Smooth muscle cell (in vitro differentiated cells): ENCODE data around the gene KPNA1. TPM values are rescaled to one million over a fixed set of nuclear protein-coding genes. Genes with fewer than 3 reads are reported as not detected.
A peak's percentile ranks its signal among the peaks of the same experiment; 100 is the strongest.

Source experiments
- DNase-seq: peaks from one replicate; lab custom pipeline; 2025; ENCODE audit not compliant: unreplicated experiment; lab: John Stamatoyannopoulos, UW
- H2AFZ ChIP-seq: fragments of 200-600 bp; sonication (generic); 2 replicates; pipeline ENCODE4 v1.6.0; 2016; ENCODE audit warnings: antibody characterized with exemption, low read depth, mild to moderate bottlenecking
- H3F3A ChIP-seq: fragments of 200-600 bp; sonication (generic); 2 replicates; pipeline ENCODE4 v1.6.0; 2017; ENCODE audit warnings: antibody characterized with exemption, low read depth
- H3K27ac ChIP-seq: fragments of 200-600 bp; sonication (generic); 2 replicates; pipeline ENCODE4 v1.5.1; 2016; ENCODE audit warnings: low read depth, mild to moderate bottlenecking
- H3K27me3 ChIP-seq: fragments of 200-600 bp; sonication (generic); 2 replicates; pipeline ENCODE4 v1.6.1; 2016; ENCODE audit warnings: low read depth, mild to moderate bottlenecking
- H3K36me3 ChIP-seq: fragments of 200-600 bp; sonication (generic); 2 replicates; pipeline ENCODE4 v1.5.1; 2016; ENCODE audit warnings: low read depth
- H3K4me1 ChIP-seq: fragments of 200-600 bp; sonication (generic); 2 replicates; pipeline ENCODE4 v1.5.1; 2016; ENCODE audit warnings: low read depth
- H3K4me2 ChIP-seq: fragments of 200-600 bp; sonication (generic); 2 replicates; pipeline ENCODE4 v1.6.0; 2016; ENCODE audit warnings: mild to moderate bottlenecking
- H3K4me3 ChIP-seq: fragments of 200-600 bp; sonication (generic); 2 replicates; pipeline ENCODE4 v1.5.1; 2016; ENCODE audit warnings: mild to moderate bottlenecking
- H3K79me2 ChIP-seq: fragments of 200-600 bp; sonication (generic); 2 replicates; pipeline ENCODE4 v1.6.0; 2016; ENCODE audit warnings: low read depth, mild to moderate bottlenecking
- H3K9ac ChIP-seq: fragments of 200-600 bp; sonication (generic); 2 replicates; pipeline ENCODE4 v1.6.0; 2016; ENCODE audit warnings: low read depth
- H3K9me3 ChIP-seq: fragments of 200-600 bp; sonication (generic); replicated peaks from 2 replicates; pipeline ENCODE4 v1.5.1; 2016; ENCODE audit warnings: low read depth
- H4K20me1 ChIP-seq: fragments of 200-600 bp; sonication (generic); 2 replicates; pipeline ENCODE4 v1.6.0; 2016; ENCODE audit warnings: low read depth
- CTCF ChIP-seq: fragments of 200-600 bp; sonication (generic); IDR thresholded peaks from 2 replicates; pipeline ENCODE4 v1.5.1; 2017; ENCODE audit warnings: borderline replicate concordance, mild to moderate bottlenecking, antibody characterized with exemption; ENCODE audit not compliant: insufficient read depth, poor library complexity, severe bottlenecking
- WGBS: methylation state at CpG from one replicate; pipeline ENCODE4 v1.1.7; 2016; ENCODE audit warnings: low lambda C conversion rate; 5-methylcytosine and 5-hydroxymethylcytosine counted together
- polyA plus RNA-seq: library from polyadenylated mRNA; unstranded; fragments of >200 nt; fragmentation: Nextera tagmentation; extraction: Ambion mirVana; gene quantifications from 2 replicates; pipeline ENCODE4 v1.2.1, GENCODE V29; 2016
- total RNA-seq: library from RNA; depleted of rRNA; stranded (reverse); fragments of >200 nt; gene quantifications from 2 replicates; pipeline ENCODE4 v1.2.3, GENCODE V29; 2014

The KPNA1 gene
- total and polyA plus RNA-seq, 2 experiments from 2014 or later: 34.6 to 37.9 TPM

- Histone ChIP-seq H3K36me3 (no peaks in the 10 kb centered on the region), H3K4me1 (peaks cover 12% of the 10 kb centered on the region), H3K9me3 (no peaks in the 10 kb centered on the region), H4K20me1 (peaks cover 21% of the 10 kb centered on the region), H3F3A (peaks cover 8% of the 10 kb centered on the region), H3K4me2 (no peak overlapping the region), H3K27me3 (no peaks in the 10 kb centered on the region), H3K4me3 (no peak overlapping the region), H3K9ac (no peak overlapping the region), H2AFZ (no peak overlapping the region), H3K79me2 (peaks cover 8% of the 10 kb centered on the region), H3K27ac (no peak overlapping the region)
- 98% methylated on average over 2 of the region's 2 CpGs for whole genome bisulfite sequencing
- TF ChIP-seq CTCF: no peak
- DNase-seq: no peak
Measured at GRCh38 chr3:122398920-122399319, 115.8 kb downstream of the KPNA1 start.

GRCh38 chr3:122397201-122397600 is 117.5 kb downstream of the KPNA1 start:
- H2AFZ ChIP-seq: no peak overlapping the region
- no peak overlapping the region for H3K27ac ChIP-seq
- no peaks in the 10 kb centered on the region for H3K36me3 ChIP-seq
- H3K9me3 ChIP-seq: no peaks in the 10 kb centered on the region
- no peak overlapping the region for H3K4me2 ChIP-seq
- WGBS: 91% methylated on average over 1 of the region's 1 CpG
- H3F3A ChIP-seq: peaks cover 22% of the 10 kb centered on the region
- no peaks in the 10 kb centered on the region for H3K27me3 ChIP-seq
- no peak for DNase-seq
- H3K79me2 ChIP-seq: peaks cover 8% of the 10 kb centered on the region
- no peak overlapping the region for H3K4me3 ChIP-seq
- H3K4me1 ChIP-seq: peaks cover 22% of the 10 kb centered on the region
- TF ChIP-seq CTCF: no peak
- no peak overlapping the region for H3K9ac ChIP-seq
- H4K20me1 ChIP-seq: peaks cover 8% of the 10 kb centered on the region

- H3K9me3 ChIP-seq: no peaks in the 10 kb centered on the region
- no peak overlapping the region for H3K4me2 ChIP-seq
- no peaks in the 10 kb centered on the region for H3K27me3 ChIP-seq
- H3K79me2 ChIP-seq: peaks cover 4% of the 10 kb centered on the region
- DNase-seq: no peak
- no peaks in the 10 kb centered on the region for H3K36me3 ChIP-seq
- H4K20me1 ChIP-seq: peaks cover 4% of the 10 kb centered on the region
- H3K27ac ChIP-seq: no peak overlapping the region
- no peak overlapping the region for H3K4me3 ChIP-seq
- no peak overlapping the region for H3K9ac ChIP-seq
- peaks cover 28% of the 10 kb centered on the region for H3F3A ChIP-seq
- H3K4me1 ChIP-seq: peaks cover 22% of the 10 kb centered on the region
- TF ChIP-seq CTCF: no peak
- H2AFZ ChIP-seq: no peak overlapping the region
Measured at GRCh38 chr3:122396511-122396910, 118.2 kb downstream of the KPNA1 start.

- DNase-seq: no peak
Measured at GRCh38 chr3:122395582-122395981, 119.2 kb downstream of the KPNA1 start.

More at GRCh38 chr3:122395582-122395981, 119.2 kb downstream of the KPNA1 start:
- peaks cover 3% of the 10 kb centered on the region for H3K79me2 ChIP-seq
- H3K9me3 ChIP-seq: no peaks in the 10 kb centered on the region
- peaks cover 2% of the 10 kb centered on the region for H4K20me1 ChIP-seq
- H3K4me3 ChIP-seq: no peak overlapping the region
- H3K27me3 ChIP-seq: no peaks in the 10 kb centered on the region
- H3K27ac ChIP-seq: peak overlapping the region; percentile 87
- no peaks in the 10 kb centered on the region for H3K36me3 ChIP-seq
- no peak overlapping the region for H3K9ac ChIP-seq
- 65% methylated on average over 3 of the region's 3 CpGs for WGBS
- H3K4me1 ChIP-seq: peaks cover 22% of the 10 kb centered on the region
- peaks cover 28% of the 10 kb centered on the region for H3F3A ChIP-seq
- TF ChIP-seq CTCF: no peak
- H2AFZ ChIP-seq: no peak overlapping the region
- H3K4me2 ChIP-seq: peak overlapping the region; percentile 13
